KG1 (cell line): Measurements from ENCODE around the gene CAMTA1.

Source experiments
- DNase-seq: peaks from one replicate; lab custom pipeline; 2025; lab: John Stamatoyannopoulos, UW

The CAMTA1 gene

DNA sequence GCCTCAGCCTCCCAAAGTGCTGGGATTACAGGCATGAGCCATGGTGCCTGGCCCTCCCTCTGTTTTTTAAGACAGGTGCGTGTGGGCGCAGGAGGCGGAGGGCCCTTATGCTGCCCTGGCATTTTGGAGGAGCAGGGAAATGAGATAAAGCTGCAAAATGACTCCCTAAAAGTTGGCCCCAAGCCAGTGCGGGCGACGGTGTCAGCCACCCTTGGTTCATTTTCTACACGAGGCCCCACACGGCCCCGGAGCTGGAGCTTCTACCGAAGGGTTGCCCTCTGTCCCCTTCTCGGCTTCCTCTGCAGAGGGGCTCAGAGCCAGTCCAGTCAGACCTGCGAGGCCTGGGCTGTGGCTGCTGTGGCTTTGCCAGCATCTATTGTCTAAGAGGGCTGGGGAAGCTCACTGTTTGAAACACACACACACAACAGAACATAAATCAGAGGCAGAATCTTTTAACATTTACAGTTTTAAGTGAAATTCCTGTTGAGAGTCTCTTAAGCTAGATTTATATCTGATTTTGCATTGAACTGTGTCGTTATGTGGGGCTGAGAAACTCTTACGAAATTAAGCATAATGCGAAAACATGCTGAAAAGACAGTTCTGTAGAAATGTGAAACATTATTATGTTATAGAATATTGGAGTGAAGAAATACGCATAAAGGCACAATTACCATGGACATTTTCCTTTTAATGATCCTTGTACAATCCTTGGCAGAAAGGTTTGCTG is 255.9 kb downstream of the CAMTA1 start:
- DNase-seq = no peak

DNA sequence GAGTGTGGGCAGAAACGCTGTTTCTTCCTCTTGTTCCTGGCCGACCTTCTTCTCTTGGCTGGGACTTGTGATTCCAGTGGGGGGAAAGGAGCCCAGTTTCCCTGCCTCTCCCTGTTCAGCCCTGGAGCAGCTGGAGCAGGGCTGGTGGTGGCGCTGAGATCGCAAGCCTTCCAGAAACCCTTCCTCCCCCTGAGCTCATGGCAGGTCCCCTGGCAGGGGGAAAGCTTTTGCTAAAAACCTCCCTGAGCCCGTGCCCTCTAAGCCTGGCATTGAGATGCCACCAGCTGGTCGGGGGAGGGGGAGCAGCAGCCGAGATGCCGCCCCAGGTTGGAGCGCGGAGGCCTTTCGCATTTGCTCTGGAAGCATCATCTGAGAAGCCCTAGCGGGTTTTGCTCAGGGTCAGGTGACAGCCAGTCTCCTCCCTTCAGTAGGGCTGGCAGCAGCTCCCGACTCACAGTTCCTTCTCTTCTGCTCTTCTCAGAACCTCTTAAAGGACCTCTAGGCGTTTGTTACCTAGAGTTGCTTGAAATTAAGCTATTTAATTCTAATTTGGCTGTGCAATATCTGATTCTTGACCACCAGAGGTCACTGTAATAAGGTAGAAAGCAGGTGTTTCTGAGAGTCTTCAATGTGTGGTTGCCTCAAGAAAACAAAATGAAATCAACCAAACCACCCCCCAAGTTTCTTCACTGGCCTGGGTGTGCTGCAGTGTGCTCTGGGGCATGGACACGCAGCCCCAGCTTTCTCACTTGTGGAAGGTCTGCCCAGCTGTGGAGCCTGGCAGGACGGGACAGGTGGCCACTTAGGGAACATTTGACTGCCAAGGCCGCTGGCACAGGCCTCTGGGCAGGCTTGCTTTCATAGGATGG is 257.3 kb downstream of the CAMTA1 start:
- DNase-seq = no peak

GRCh38 chr1:7043191-7043549 is 257.9 kb downstream of the CAMTA1 start:
- no peak for DNase-seq

- DNase-seq = no peak
Measured at GRCh38 chr1:7043719-7044535, 258.7 kb downstream of the CAMTA1 start.

GRCh38 chr1:7045897-7046296 is 260.6 kb downstream of the CAMTA1 start:
- no peak for DNase-seq

GRCh38 chr1:7046314-7046713 is 261.1 kb downstream of the CAMTA1 start:
- no peak for DNase-seq

DNA sequence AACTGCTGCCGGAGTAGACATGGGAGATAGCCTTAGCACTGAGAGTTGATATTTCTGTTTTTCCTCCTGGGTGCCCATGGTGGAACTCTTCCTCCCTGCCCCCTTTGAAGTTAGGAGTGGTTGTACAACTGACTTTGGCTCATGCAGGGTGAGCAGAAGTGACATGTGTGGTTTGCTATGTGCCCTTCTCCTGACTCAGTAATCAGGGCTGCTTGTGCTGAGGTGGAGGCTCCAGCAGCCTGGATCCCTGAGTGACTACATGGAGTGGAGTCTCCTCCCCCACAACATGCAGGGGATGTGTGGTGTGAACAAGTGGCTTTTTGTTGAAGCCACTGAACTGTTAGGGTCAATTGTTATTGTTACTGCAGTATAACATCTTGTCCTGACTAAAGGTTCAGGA is 261.6 kb downstream of the CAMTA1 start:
- DNase-seq = no peak

DNA sequence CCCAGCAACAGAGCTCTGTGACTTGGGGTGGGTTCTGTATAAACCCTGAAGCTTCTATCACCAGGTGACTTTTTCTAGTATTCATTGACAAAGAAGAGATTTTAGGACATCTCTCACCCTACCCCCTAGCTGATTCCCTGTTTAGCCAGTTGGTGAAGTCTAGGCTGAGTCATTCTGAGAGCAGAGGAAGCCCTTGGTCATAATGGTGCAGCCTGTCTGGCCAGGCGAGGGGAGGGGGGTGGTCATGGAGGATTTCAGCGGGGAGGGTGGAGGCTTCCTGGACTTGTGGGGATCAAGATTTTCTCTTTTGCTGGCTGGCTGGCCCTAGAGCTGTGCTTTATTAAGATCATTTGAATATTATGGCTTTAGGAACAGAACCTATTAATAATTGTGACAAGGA is 262.6 kb downstream of the CAMTA1 start:
- DNase-seq = no peak

GRCh38 chr1:7048395-7048794 is 263.1 kb downstream of the CAMTA1 start:
- DNase-seq = no peak

GRCh38 chr1:7049913-7050625 is 264.8 kb downstream of the CAMTA1 start:
- DNase-seq = no peak

DNA sequence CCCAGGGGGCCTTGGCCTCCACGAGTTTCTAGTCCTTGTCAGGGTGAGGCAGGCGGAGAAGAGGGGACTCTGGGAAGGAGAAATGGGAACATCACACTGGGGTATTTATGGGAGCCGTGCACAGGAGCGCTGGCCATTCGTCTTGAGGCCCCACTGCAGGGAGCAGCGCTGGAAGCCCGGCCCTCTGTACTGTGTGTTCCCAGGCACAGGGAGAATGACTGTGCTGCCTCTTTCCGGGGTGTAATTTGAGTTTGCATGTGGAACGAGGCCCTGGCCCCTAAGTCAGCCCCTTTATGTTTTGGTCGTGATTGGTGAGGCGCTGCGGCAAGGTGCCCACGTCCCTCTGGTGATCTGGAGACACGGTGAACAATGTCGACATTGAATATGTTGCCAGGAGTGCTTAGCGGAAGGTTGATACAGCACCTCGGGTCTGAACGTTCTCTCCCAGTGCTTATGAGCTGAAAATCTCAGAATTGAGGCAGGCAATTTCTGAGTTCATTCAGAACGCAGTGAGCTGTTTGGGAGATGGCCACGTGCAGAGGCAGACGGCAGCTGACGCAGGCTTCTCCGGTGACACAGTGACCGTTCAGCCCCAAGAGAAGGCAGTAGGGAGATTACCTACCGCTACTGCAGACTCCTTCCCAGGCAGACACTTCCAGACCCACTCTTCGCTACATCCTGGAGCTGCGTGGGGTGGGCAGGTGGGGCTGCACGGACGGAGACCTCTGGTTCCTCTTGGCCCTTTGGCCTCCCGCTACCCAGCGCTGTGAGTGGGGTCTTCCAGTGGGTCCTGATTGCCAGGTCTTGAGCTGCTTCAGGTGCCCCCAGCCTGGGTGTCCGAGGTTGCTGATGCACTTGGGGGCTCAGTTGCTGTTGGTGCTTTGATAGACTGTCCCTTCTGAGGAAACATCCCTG is 265.8 kb downstream of the CAMTA1 start:
- no peak for DNase-seq

DNA sequence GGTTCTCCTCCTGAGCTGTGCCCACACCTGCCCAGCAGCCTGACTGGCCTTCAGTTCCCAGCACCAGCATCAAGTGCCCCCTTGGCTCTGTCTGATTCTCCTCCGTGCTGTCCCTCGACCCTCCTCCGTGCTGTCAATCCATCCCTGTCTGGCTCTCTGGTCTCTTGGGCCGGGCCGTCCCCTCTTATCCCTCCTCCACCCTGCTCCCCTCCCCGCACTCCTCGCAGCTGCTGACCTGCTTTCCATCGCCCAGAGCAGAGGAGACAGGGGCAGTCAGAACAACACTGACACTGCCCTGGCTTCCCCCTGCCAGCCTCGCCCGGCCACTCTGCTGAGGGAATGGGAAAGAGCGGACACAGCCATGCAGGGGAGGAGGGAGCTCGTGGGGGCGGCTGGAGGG is 267.4 kb downstream of the CAMTA1 start:
- DNase-seq = no peak

GRCh38 chr1:7060745-7061144 is 275.5 kb downstream of the CAMTA1 start:
- no peak for DNase-seq

GRCh38 chr1:7062346-7063061 is 277.2 kb downstream of the CAMTA1 start:
- DNase-seq = no peak

GRCh38 chr1:7063981-7064380 is 278.7 kb downstream of the CAMTA1 start:
- no peak for DNase-seq

DNA sequence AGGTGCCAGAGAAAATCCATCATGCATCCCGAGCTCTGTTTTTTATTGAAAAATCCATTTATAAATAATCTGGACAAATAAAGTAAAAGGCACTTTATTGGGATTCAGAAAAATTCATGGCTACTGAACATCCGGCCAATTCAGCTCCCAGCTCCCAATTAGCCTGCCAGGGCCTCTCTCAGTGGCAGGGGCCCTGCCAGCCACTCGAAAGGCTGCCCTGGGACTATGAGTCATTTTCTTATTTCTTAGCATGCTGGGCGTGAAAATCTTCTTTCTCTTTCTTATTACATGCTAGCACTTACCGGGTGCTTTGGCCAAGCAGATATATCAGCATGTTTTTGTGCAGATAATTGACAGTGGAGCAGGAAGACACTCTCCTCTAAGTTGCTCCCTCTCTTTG is 283.3 kb downstream of the CAMTA1 start:
- no peak for DNase-seq

GRCh38 chr1:7069931-7070330 is 284.7 kb downstream of the CAMTA1 start:
- DNase-seq = no peak

GRCh38 chr1:7070389-7071029 is 285.3 kb downstream of the CAMTA1 start:
- DNase-seq = peak; percentile 36

GRCh38 chr1:7076117-7076516 is 290.9 kb downstream of the CAMTA1 start:
- no peak for DNase-seq

DNA sequence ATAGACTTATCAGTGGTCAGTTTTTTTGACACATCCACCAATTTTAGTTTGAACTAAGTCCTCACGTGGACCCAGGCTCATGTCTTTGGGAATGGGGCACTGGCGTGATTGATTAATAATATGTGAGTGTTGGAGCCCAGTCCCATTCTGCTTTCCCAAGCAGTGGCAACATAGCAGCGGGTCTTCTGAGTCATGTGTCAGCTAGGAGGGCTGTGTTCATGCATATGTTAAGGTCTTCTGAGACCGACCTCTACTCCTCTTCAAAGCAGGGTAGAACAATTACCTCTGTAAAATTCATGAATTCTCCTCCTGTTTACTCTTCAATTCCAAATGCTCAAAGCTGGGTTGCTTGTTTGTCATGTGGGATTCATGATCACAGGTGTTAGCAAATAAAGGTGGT is 291.3 kb downstream of the CAMTA1 start:
- no peak for DNase-seq
